T-helper 2 cell treated with Interferon-gamma antibody and Interleukin-4, amounts not matched to agents 100 ng/mL and 5 ng/mL, for 36 hours (primary cell): ENCODE results near the gene TBC1D22A. TPM values are rescaled to one million over a fixed set of nuclear protein-coding genes. Genes with fewer than 3 reads are reported as not detected.

Experiments
- intact Hi-C: fragments of 100-400 bp; cut with micrococcal nuclease; formaldehyde crosslinking; loops from one replicate; pipeline ENCODE4 v1.15.1; 2023
- total RNA-seq: library from RNA; stranded (reverse); gene quantifications from 2 replicates; pipeline ENCODE4 v1.2.3, GENCODE V29; 2022

The TBC1D22A gene
- total RNA-seq, 1 donor from 2014 or later: 32.8 TPM

GRCh38 chr22:47006869-47007268 is 244.4 kb downstream of the TBC1D22A start:
- intact Hi-C loops: no loop called here

DNA sequence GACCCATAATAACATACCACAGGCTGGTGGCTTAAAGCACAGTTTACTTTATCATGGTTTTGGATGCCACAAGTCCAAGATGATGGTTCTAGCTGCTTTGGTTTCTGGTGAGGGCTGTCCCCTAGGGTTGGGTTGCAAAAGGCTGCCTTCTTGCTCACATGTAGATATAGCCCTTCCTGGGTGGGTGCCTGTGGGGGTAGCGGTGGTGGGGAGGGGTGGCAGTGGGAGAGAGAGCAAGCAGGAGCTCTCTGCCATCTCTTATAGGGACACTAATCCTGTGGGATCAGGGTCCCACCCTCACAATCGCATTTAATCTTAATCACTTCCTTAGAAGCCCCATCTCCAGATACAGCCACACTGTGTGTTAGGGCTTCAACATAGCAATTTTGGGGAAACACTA is 245.0 kb downstream of the TBC1D22A start:
- intact Hi-C loops: no loop called here

DNA sequence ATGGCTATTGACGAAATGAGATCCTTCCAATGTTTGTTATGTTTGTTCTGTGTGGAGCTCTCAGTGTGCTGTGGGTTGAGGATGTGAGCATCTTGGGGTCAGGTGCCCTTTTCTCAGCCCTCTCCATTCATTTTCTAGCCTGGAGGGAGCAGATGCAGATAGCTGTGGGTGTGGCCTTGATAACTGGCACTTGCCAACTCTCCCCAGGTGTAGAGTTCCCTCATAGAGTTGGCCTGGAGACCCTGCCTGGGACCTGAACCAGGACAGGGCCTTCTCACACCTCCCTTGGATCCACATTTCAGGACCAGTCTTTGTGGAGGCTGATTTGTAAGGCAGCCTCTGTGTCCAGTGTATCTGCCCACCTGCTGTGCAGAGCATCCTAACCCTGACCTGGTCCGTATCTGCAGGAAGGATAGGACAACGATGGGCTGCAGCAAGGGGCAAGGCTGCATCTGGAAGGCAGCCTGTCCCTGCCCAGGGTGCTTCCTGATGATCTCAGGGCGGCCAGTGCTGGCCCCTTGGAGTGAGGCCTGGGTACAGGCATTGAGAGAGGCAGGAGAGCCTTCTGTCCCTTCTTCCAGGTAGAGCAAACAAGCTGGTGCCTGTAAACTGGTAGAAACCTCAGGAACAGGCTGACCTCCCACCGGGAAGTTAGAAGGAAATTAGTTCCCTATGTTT is 245.9 kb downstream of the TBC1D22A start:
- intact Hi-C loops: no loop called here

DNA sequence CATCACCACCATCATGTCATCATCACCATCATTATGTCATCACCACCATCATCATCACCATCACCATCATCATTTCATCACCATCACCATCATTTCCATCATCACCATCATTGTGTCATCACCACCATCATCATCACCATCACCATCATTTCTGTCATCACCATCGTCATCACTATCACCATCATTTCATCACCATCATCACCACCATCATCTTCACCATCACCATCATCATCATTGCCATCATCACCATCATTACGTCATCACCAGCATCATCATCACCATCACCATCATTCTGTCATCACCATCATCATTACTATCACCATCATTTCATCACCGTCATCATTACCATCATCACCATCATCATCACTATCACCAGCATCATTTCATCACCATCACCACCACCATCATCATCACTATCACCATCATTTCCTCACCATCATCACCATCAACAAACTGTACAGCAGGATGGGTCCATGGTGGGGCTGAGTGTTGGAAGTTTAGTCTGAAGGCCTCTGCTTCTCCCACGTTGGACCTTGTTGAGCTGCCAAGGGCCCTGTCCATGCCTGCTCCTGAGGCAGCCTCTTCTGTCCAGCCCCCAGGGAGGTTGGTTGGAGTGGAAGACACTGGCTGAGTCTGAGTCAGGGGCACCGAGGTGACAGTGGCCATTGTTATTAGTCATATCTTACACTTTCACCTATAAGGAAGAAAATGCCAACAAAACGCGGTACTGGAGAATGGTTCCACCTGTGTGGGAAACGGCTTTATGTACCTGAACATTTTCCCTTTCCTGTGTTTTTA is 247.1 kb downstream of the TBC1D22A start:
- intact Hi-C loops: no loop called here

DNA sequence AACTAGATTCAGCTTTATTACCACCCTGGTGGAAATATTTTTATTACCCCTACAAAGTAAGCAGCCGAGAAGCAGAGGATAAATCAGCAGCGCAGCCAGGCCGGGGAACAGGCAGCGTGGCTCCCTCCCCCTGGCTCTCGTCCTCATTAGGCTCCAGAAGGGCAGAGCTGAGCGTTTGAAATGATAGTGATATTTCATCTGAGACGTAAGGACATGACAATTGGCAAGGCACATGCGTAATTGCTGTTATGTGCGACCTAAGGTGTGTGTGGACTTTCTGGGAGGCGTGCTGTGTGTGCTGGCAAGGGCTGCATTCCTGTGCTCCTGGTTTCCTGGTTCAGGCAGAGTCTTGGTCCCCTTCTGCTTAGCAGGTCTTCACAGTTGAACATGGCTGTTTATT is 247.8 kb downstream of the TBC1D22A start:
- intact Hi-C loops: no loop called here

- intact Hi-C loops: no loop called here
These were observed 248.8 kb downstream of the TBC1D22A start for GRCh38 chr22:47011131-47011858.

- intact Hi-C loops: no loop called here
These were observed 249.4 kb downstream of the TBC1D22A start for GRCh38 chr22:47011859-47012258.

GRCh38 chr22:47012589-47013370 is 250.3 kb downstream of the TBC1D22A start:
- intact Hi-C loops: no loop called here

DNA sequence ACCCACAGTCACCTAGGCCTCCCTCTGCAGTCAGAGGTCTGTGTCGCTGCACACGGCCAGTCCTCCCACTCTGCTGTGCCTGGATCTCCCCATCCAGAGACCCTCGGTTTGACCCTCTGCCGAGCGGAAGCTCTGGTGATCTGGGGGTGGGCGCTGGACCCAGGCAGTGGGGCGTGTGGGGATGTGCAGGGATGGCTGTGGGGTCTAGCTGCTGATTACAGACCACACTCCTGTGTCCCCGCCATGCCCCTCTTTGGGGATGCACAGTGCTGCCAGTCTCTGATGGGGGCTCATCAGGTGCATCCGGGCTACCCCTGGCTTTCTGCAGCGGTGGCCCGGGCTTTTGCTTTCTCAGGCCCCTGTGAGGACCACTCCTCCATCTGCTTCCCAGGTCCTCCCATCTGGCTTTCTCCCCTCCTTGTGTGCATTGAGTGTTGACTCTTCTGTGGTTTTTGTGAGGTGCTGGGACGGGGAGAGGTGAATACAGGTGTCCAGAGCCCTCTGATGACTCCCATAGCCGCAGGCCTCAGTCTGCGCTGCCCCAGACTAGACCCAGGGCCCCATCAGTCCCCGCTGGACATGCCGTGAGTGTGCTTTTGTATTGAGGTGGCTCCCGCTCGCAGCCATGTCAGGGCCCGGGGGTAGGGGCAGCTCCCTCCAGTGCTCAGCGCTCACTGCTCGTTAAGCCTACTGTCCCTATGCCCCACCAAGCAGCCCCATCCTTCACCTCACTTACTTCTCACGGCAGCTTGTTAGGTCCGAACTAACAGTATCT is 251.6 kb downstream of the TBC1D22A start:
- intact Hi-C loops: no loop called here

DNA sequence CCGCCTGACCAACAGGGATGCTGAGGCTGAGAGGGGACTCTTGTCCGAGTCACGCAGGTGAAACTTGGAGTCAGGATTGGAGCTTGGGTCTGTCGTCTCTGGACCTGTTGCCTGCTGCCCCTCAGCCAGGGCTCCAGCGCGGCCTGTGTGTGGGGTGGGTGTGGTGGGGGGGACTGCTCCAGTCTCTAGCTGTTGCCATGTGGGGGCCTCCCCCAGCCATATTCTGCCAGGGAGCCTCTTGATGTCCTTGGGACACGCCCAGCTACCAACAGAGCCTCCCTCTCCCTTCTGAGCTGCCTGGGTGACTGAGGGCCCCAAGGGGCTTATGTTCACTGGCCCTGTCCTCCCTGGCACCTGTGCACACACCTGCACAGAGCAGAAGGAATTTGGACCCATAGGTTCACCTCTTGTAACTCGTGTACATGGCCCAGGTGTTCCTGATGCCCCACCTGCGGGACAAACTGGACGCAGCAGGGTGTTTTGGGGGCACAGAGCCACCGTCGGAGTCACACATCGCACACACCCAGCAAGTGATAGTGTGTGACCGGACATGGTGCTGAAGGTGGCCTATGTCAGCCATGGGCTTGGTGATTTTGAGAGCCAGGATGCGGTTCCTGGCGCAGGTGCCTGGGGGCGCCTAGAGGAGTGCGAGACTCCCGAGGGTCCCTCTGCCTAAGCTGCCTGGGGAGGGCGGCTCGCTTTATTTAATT is 252.3 kb downstream of the TBC1D22A start:
- intact Hi-C loops: no loop called here

DNA sequence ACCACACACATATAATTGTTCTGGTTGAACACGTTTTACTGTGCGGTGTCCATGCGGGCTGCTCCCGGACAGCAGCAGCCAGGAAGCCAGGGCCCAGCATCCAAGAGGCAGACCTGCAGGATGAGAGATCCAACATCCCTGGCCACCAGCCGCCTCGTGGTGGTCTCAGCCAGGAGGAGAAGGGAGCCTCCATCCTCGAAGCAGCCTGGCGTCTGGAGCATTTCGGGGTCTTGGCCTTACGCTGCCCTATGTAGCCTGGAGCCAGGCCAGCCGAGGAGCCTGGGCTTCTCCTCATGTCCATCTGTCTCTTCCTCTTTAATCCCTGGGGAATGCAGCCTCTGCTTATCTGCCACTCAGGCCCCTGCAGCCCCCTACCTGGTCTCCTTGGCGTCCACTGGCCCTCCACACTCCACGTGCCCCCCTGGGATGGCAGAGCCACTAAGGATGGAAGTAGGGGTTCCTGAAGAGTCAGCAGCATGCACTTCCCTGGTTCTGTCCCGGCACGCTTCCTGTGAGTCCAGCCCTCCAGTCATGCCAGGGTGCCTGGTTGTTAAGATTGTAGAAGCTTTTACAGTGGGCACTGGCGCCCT is 253.2 kb downstream of the TBC1D22A start:
- intact Hi-C loops: no loop called here

DNA sequence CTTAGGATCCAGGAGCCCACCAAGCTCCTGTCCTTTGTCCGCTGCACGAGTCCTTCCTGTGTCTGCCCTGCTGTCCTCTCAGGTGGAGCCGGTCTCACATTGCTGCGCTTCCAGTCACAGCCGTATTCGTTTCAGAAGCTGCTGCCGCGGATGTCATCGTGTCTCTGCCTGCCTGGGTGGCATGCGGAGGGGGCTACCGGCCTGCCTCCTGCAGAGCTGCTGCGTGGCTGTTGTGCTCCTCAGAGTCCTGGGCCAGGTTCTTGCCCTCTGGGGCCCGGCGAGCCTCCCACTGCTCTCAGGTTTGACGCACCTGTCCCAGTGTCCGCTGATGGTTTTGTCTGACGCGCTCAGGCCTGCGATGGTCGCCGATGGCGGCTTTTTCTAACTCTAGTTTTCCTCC is 254.2 kb downstream of the TBC1D22A start:
- intact Hi-C loops: no loop called here

- intact Hi-C loops: no loop called here
These were observed 254.8 kb downstream of the TBC1D22A start for GRCh38 chr22:47017245-47017644.

GRCh38 chr22:47018010-47018910 is 255.8 kb downstream of the TBC1D22A start:
- intact Hi-C loops: no loop called here

DNA sequence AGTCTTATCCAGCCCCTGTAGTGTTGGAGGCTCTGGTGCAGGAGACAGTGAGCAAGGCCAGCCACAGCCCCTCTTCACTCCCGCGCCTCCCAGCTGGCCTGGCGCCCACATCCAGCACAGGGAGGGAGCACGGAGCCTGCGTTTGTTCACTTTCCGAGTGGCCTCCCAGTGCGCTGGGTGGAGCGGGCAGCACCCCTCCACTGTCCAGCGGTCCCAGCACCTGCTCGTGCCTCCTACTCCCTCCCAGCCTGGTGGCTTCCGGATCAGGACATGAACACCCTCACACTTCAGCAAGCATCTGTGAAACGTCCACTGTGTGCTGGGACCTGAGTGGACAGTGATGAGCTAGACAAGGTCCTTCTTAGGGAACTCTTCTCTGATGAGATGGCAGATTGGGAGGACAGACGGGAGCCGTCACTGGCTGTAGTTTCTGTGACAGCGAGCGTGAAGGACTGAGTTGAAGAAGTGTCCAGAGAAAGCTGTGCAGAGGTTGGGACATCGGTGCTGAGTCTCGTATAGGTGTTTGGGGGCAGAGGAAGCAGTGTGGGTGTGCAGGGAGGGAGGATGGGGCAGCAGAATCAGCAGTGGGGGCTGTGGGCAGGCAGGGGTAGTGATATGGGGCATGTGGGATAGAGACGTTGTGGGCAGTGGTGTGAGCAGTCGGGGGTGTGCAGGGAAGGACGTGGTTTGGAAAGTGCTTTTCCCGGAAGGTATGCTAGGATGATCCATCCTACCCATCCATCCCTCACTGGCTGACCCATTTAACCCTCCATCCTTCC is 256.8 kb downstream of the TBC1D22A start:
- intact Hi-C loops: no loop called here

- intact Hi-C loops: no loop called here
These were observed 257.7 kb downstream of the TBC1D22A start for GRCh38 chr22:47020166-47020565.

DNA sequence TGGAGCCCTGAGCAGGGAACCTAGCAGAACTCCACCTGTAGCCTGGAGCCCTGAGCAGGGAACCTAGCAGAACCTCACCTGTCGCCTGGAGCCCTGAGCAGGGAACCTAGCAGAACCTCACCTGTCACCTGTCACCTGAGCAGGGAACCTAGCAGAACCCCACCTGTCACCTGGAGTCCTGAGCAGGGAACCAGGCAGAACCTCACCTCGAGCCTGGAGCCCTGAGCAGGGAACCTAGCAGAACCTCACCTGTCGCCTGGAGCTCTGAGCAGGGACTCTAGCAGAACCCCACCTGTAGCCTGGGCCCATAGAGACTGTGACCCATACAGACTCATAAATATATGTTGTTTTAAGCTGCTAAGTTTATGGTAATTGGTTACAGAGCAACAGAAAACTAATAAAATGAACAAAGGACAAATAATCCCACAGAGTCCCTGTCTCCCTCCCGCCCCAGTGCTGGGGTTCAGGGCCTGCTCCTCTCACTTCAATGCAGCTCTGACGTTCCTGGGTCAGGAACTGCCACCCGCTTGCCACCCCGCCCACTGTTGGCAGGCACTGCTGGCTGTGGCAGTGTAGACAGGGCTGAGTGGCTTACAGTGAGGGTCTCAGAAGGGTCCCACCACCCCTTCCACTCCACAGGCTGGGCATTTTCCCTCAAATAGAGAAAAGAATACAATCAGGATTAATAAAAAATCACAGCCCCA is 259.1 kb downstream of the TBC1D22A start:
- intact Hi-C loops: no loop called here
